K562 (cell line): ENCODE data around the gene MLLT3. TPM values are rescaled to one million over a fixed set of nuclear protein-coding genes. Genes with fewer than 3 reads are reported as not detected.

ENCODE experiments used
- ATAC-seq: fragments of 200-7000 bp; cut with Tn5 transposase; 3 replicates; pipeline ENCODE4 v1.9.1; 2020; ENCODE audit warnings: moderate library complexity
- BruUV-seq: library from RNA; stranded (reverse); fragments of 400-500 nt; replicated peaks from 2 replicates; lab custom pipeline; 2021; lab: Mats Ljungman, UMichigan
- CTCF ChIA-PET: fragments of 300-600 bp; formaldehyde crosslinking; extraction: SDS; loops from one replicate; lab custom pipeline; 2021; ENCODE audit warnings: low intra/inter-chr PET ratio; lab: Yijun Ruan, JAX
- POLR2A ChIA-PET: fragments of 300-600, 350-650 bp; sonication (Branson Sonifier 250); formaldehyde crosslinking; extraction: SDS; loops from one replicate; lab custom pipeline; 2021; ENCODE audit warnings: antibody characterized with exemption, inconsistent platforms; lab: Yijun Ruan, JAX
- DNase-seq, 4 experiments: peaks; one replicate each; pipeline versions ENCODE4 v3.0.0 to v3.0.0-alpha.2; 2011 to 2018; ENCODE audit warnings: low spot score in 3 of 4, mixed read lengths in 3 of 4; ENCODE audit errors: extremely low read depth in 1 of 4
- FAIRE-seq: peaks from 2 replicates; lab custom pipeline; 2011; peaks lifted over from hg19 to GRCh38; lab: Jason Lieb, UNC
- H2AFZ ChIP-seq: 2 replicates; pipeline ENCODE4 v1.6.0; 2011; ENCODE audit warnings: low read depth, low read length, control low read depth, inconsistent platforms
- H3K27ac ChIP-seq: fragments of 200-600 bp; 3 replicates; pipeline ENCODE4 v1.8.0; 2011; ENCODE audit warnings: low read depth, mild to moderate bottlenecking, control low read depth, inconsistent platforms, low read length, moderate library complexity, mixed read lengths; ENCODE audit errors: extremely low read depth
- H3K27me3 ChIP-seq, 2 experiments: fragments of 300-600 bp in 1 of 2; 2 replicates in 1 of 2; 3 replicates in 1 of 2; pipeline versions ENCODE4 v1.6.0 to v1.8.0; 2011; ENCODE audit warnings: inconsistent platforms in 2 of 2, low read length in 2 of 2, mild to moderate bottlenecking in 1 of 2, mixed read lengths in 1 of 2, moderate library complexity in 1 of 2; ENCODE audit not compliant: control insufficient read depth in 2 of 2, insufficient read depth in 2 of 2
- H3K36me3 ChIP-seq: fragments of 300-600 bp; 3 replicates; pipeline ENCODE4 v1.8.0; 2011; ENCODE audit warnings: mild to moderate bottlenecking, low read length, inconsistent platforms; ENCODE audit not compliant: control insufficient read depth, insufficient read depth
- H3K4me1 ChIP-seq, 2 experiments: fragments of 200-600 bp in 1 of 2; replicated peaks in 1 of 2; 2 replicates in 1 of 2; 3 replicates in 1 of 2; pipeline versions ENCODE4 v1.5.1 to v1.8.0; 2011; ENCODE audit warnings: inconsistent platforms in 2 of 2, low read length in 2 of 2, mild to moderate bottlenecking in 1 of 2, mixed read lengths in 1 of 2, moderate library complexity in 1 of 2; ENCODE audit not compliant: control insufficient read depth in 2 of 2, insufficient read depth in 2 of 2
- H3K4me2 ChIP-seq: 2 replicates; pipeline ENCODE4 v1.6.1; 2011; ENCODE audit warnings: low read length, control low read depth, inconsistent platforms, mixed read lengths; ENCODE audit not compliant: insufficient read depth
- H3K4me3 ChIP-seq: fragments of 200-600 bp; sonication (generic), shearing (Covaris generic); 2 replicates; pipeline ENCODE4 v1.5.1; 2016; ENCODE audit warnings: control low read depth, inconsistent platforms
- H3K79me2 ChIP-seq: fragments of 200-600 bp; 3 replicates; pipeline ENCODE4 v1.8.0; 2011; ENCODE audit warnings: low read length, inconsistent platforms; ENCODE audit not compliant: control insufficient read depth, insufficient read depth
- H3K9ac ChIP-seq, 2 experiments: 2 replicates each; pipeline versions ENCODE4 v1.6.0 to v1.6.1; 2011; ENCODE audit warnings: low read depth in 2 of 2, low read length in 2 of 2, control low read depth in 1 of 2, inconsistent platforms in 1 of 2, mild to moderate bottlenecking in 1 of 2, mixed read lengths in 1 of 2; ENCODE audit not compliant: insufficient read depth in 1 of 2
- H3K9me1 ChIP-seq: one replicate; pipeline ENCODE4 v1.6.0; 2011; ENCODE audit warnings: inconsistent platforms, mild to moderate bottlenecking, low read length, moderate library complexity; ENCODE audit not compliant: control insufficient read depth, insufficient read depth
- H3K9me3 ChIP-seq: replicated peaks from 2 replicates; pipeline ENCODE4 v1.5.1; 2011; ENCODE audit warnings: low read depth, low read length, inconsistent platforms; ENCODE audit not compliant: control insufficient read depth, insufficient read depth
- H4K20me1 ChIP-seq: replicated peaks from 2 replicates; pipeline ENCODE4 v1.6.1; 2011; ENCODE audit warnings: low read length, inconsistent platforms, mixed read lengths; ENCODE audit not compliant: control insufficient read depth, insufficient read depth
- CHD4 ChIP-seq: fragments of 200-600 bp; sonication (generic); IDR thresholded peaks from 3 replicates; pipeline ENCODE4 v1.6.1; 2012; ENCODE audit warnings: low read depth, mild to moderate bottlenecking, mixed read lengths, low read length, inconsistent platforms; ENCODE audit not compliant: insufficient read depth, insufficient replicate concordance, poor library complexity, severe bottlenecking
- E2F4 ChIP-seq: sonication (generic); formaldehyde crosslinking; IDR thresholded peaks from 2 replicates; pipeline ENCODE4 v1.8.0; 2022; ENCODE audit warnings: mild to moderate bottlenecking, low read depth, missing genetic modification reagents
- FIP1L1 ChIP-seq: fragments of 200-400 bp; formaldehyde crosslinking; IDR thresholded peaks from 2 replicates; pipeline ENCODE4 v1.6.1; 2018; ENCODE audit warnings: mild to moderate bottlenecking, low read depth, low read length; ENCODE audit not compliant: poor library complexity, severe bottlenecking
- GATAD2A ChIP-seq: fragments of 450-650 bp; IDR thresholded peaks from 2 replicates; pipeline ENCODE4 v1.6.1; 2017
- OTX1 ChIP-seq: fragments of 450-650 bp; formaldehyde crosslinking; IDR thresholded peaks from 2 replicates; pipeline ENCODE4 v1.4.0; 2022; ENCODE audit warnings: mild to moderate bottlenecking
- PATZ1 ChIP-seq: fragments of 250-450 bp; sonication (Bioruptor Pico); IDR thresholded peaks from 2 replicates; pipeline ENCODE4 v1.5.0; 2020; ENCODE audit warnings: mild to moderate bottlenecking, borderline replicate concordance
- RHOXF2B ChIP-seq: fragments of 250-450 bp; sonication (Bioruptor Pico); conservative IDR thresholded peaks from 2 replicates; pipeline ENCODE4 v1.5.1; 2021
- SLC30A9 ChIP-seq: fragments of 250-450 bp; sonication (Bioruptor Pico); IDR thresholded peaks from 2 replicates; pipeline ENCODE4 v1.8.0; 2022; ENCODE audit warnings: mild to moderate bottlenecking, moderate library complexity
- TAF7 ChIP-seq: fragments of 450-650 bp; IDR thresholded peaks from 2 replicates; pipeline ENCODE4 v1.6.1; 2016; ENCODE audit warnings: missing genetic modification characterization, missing compliant biosample characterization
- THAP7 ChIP-seq: fragments of 250-450 bp; sonication (Bioruptor Pico); IDR thresholded peaks from 2 replicates; pipeline ENCODE4 v1.5.0; 2021
- WGBS: fragments of 100-300 bp; shearing (Covaris generic); methylation state at CpG from one replicate; pipeline ENCODE4 v1.1.6; 2016; ENCODE audit warnings: low coverage, mixed read lengths; ENCODE audit not compliant: insufficient coverage; ENCODE audit errors: missing lambda C conversion rate; 5-methylcytosine and 5-hydroxymethylcytosine counted together
- in situ Hi-C: fragments of 300-500 bp; cut with MboI; formaldehyde crosslinking; loops from 4 replicates; pipeline ENCODE4 v1.15.0; 2018; ENCODE audit warnings: inconsistent platforms, mixed read lengths
- intact Hi-C: fragments of 100-400 bp; cut with micrococcal nuclease; formaldehyde crosslinking; loops from 2 replicates; pipeline ENCODE4 v1.14.2; 2022
- polyA plus RNA-seq, 8 experiments: library from polyadenylated mRNA; depleted of rRNA in 4 of 8; stranded (reverse) in 5 of 8; unstranded in 3 of 8; fragments of >200 nt; fragmentation: Nextera tagmentation in 2 of 8; fragmentation: Illumina TruSeq in 1 of 8; extraction: Ambion mirVana in 2 of 8; extraction: Trizol in 1 of 8; gene quantifications; 2 replicates each; pipeline versions ENCODE4 v1.2.1 to v1.2.3, GENCODE V29; 2011 to 2014; ENCODE audit warnings: inconsistent platforms in 1 of 8, missing spikeins in 1 of 8
- total RNA-seq, 7 experiments: library from RNA; depleted of rRNA in 6 of 7; stranded (reverse); fragments of >200 nt in 6 of 7; fragmentation: Illumina TruSeq in 2 of 7; extraction: Trizol in 2 of 7; gene quantifications; 2 replicates each; pipeline versions ENCODE4 v1.2.1 to v1.2.3, GENCODE V29; 2011 to 2021; ENCODE audit warnings: low replicate concordance in 1 of 7
- TF ChIP-seq, protein P1 (sequence below): sonication (generic); formaldehyde crosslinking; IDR thresholded peaks from 2 replicates; pipeline ENCODE4 v1.8.0; 2022; ENCODE audit warnings: mild to moderate bottlenecking, missing genetic modification reagents

The MLLT3 gene
- total and polyA plus RNA-seq, 9 of the 15 experiments (the other 6 are each of a cell fraction or from before 2014, with no cell fraction given) = 0.07 to 0.42 (median 0.22) TPM; not detected in 4

DNA sequence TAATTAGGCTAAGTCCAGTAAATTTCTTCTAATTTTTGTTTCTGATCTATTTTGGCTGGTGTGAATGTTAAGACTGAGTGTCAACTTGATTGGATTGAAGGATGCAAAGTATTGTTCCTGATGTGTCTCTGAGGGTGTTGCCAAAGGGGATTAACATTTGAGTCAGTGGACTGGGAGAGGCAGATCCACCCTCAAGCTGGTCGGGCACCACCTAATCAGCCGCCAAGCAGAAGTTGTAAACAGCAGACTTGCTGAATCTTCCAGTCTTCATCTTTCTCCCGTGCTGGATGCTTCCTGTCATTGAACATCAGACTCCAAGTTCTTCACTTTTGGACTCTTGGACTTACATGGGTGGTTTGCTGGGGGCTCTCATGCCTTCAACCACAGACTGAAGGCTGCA lies 21.4 kb upstream of the MLLT3 start:
- Histone ChIP-seq H3K9me3 (no peaks in the 10 kb centered on the region), H2AFZ (no peak overlapping the region), H3K36me3 (no peaks in the 10 kb centered on the region), H3K4me1 (no peaks in the 10 kb centered on the region), H4K20me1 (no peaks in the 10 kb centered on the region), H3K9me1 (no peaks in the 10 kb centered on the region), H3K4me2 (no peak overlapping the region), H3K4me3 (no peak overlapping the region), H3K79me2 (no peaks in the 10 kb centered on the region), H3K27ac (no peak overlapping the region), H3K9ac (no peak overlapping the region), H3K27me3 (no peaks in the 10 kb centered on the region)
- CTCF ChIA-PET = no interaction called here
- FAIRE-seq = no peak
- no TSS peak for BruUV-seq
- 0% methylated on average over 3 of the region's 3 CpGs for WGBS
- in situ Hi-C loops (no loop called here), intact Hi-C loops (no loop called here)
- DNase-seq = no peak
- no peak for ATAC-seq
- POLR2A ChIA-PET = interaction anchor here (0.7 kb wide), 1 partner anchor 46 kb away, joined by 3 read pairs; no protein-coding TSS in a partner anchor
- TF ChIP-seq, protein P1, sequence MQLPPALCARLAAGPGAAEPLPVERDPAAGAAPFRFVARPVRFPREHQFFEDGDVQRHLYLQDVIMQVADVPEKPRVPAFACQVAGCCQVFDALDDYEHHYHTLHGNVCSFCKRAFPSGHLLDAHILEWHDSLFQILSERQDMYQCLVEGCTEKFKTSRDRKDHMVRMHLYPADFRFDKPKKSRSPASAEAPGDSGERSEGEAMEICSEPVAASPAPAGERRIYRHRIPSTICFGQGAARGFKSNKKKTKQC (CRISPR knock-in tag) = no peak
- TF ChIP-seq FIP1L1 (no peak), SLC30A9 (CRISPR knock-in tag) (no peak), THAP7 (CRISPR knock-in tag) (no peak), GATAD2A (no peak), PATZ1 (CRISPR knock-in tag) (no peak), RHOXF2B (CRISPR knock-in tag) (no peak), OTX1 (no peak), CHD4 (no peak), TAF7 (tag) (no peak), E2F4 (CRISPR knock-in tag) (no peak)
